K562 (cell line): ENCODE data around the gene ARHGAP31. TPM values are rescaled to one million over a fixed set of nuclear protein-coding genes. Genes with fewer than 3 reads are reported as not detected.

Source experiments
- ATAC-seq: fragments of 200-7000 bp; cut with Tn5 transposase; 3 replicates; pipeline ENCODE4 v1.9.1; 2020; ENCODE audit warnings: moderate library complexity
- BruUV-seq: library from RNA; stranded (reverse); fragments of 400-500 nt; replicated peaks from 2 replicates; lab custom pipeline; 2021; lab: Mats Ljungman, UMichigan
- CTCF ChIA-PET: fragments of 300-600 bp; formaldehyde crosslinking; extraction: SDS; loops from one replicate; lab custom pipeline; 2021; ENCODE audit warnings: low intra/inter-chr PET ratio; lab: Yijun Ruan, JAX
- POLR2A ChIA-PET: fragments of 300-600, 350-650 bp; sonication (Branson Sonifier 250); formaldehyde crosslinking; extraction: SDS; loops from one replicate; lab custom pipeline; 2021; ENCODE audit warnings: antibody characterized with exemption, inconsistent platforms; lab: Yijun Ruan, JAX
- DNase-seq, 4 experiments: peaks; one replicate each; pipeline versions ENCODE4 v3.0.0 to v3.0.0-alpha.2; 2011 to 2018; ENCODE audit warnings: low spot score in 3 of 4, mixed read lengths in 3 of 4; ENCODE audit errors: extremely low read depth in 1 of 4
- FAIRE-seq: peaks from 2 replicates; lab custom pipeline; 2011; peaks lifted over from hg19 to GRCh38; lab: Jason Lieb, UNC
- H2AFZ ChIP-seq: 2 replicates; pipeline ENCODE4 v1.6.0; 2011; ENCODE audit warnings: low read depth, low read length, control low read depth, inconsistent platforms
- H3K27ac ChIP-seq: fragments of 200-600 bp; 3 replicates; pipeline ENCODE4 v1.8.0; 2011; ENCODE audit warnings: low read depth, mild to moderate bottlenecking, control low read depth, inconsistent platforms, low read length, moderate library complexity, mixed read lengths; ENCODE audit errors: extremely low read depth
- H3K27me3 ChIP-seq, 2 experiments: fragments of 300-600 bp in 1 of 2; 2 replicates in 1 of 2; 3 replicates in 1 of 2; pipeline versions ENCODE4 v1.6.0 to v1.8.0; 2011; ENCODE audit warnings: inconsistent platforms in 2 of 2, low read length in 2 of 2, mild to moderate bottlenecking in 1 of 2, mixed read lengths in 1 of 2, moderate library complexity in 1 of 2; ENCODE audit not compliant: control insufficient read depth in 2 of 2, insufficient read depth in 2 of 2
- H3K36me3 ChIP-seq: fragments of 300-600 bp; 3 replicates; pipeline ENCODE4 v1.8.0; 2011; ENCODE audit warnings: mild to moderate bottlenecking, low read length, inconsistent platforms; ENCODE audit not compliant: control insufficient read depth, insufficient read depth
- H3K4me1 ChIP-seq, 2 experiments: fragments of 200-600 bp in 1 of 2; replicated peaks in 1 of 2; 2 replicates in 1 of 2; 3 replicates in 1 of 2; pipeline versions ENCODE4 v1.5.1 to v1.8.0; 2011; ENCODE audit warnings: inconsistent platforms in 2 of 2, low read length in 2 of 2, mild to moderate bottlenecking in 1 of 2, mixed read lengths in 1 of 2, moderate library complexity in 1 of 2; ENCODE audit not compliant: control insufficient read depth in 2 of 2, insufficient read depth in 2 of 2
- H3K4me2 ChIP-seq: 2 replicates; pipeline ENCODE4 v1.6.1; 2011; ENCODE audit warnings: low read length, control low read depth, inconsistent platforms, mixed read lengths; ENCODE audit not compliant: insufficient read depth
- H3K4me3 ChIP-seq: fragments of 200-600 bp; sonication (generic), shearing (Covaris generic); 2 replicates; pipeline ENCODE4 v1.5.1; 2016; ENCODE audit warnings: control low read depth, inconsistent platforms
- H3K79me2 ChIP-seq: fragments of 200-600 bp; 3 replicates; pipeline ENCODE4 v1.8.0; 2011; ENCODE audit warnings: low read length, inconsistent platforms; ENCODE audit not compliant: control insufficient read depth, insufficient read depth
- H3K9ac ChIP-seq, 2 experiments: 2 replicates each; pipeline versions ENCODE4 v1.6.0 to v1.6.1; 2011; ENCODE audit warnings: low read depth in 2 of 2, low read length in 2 of 2, control low read depth in 1 of 2, inconsistent platforms in 1 of 2, mild to moderate bottlenecking in 1 of 2, mixed read lengths in 1 of 2; ENCODE audit not compliant: insufficient read depth in 1 of 2
- H3K9me1 ChIP-seq: one replicate; pipeline ENCODE4 v1.6.0; 2011; ENCODE audit warnings: inconsistent platforms, mild to moderate bottlenecking, low read length, moderate library complexity; ENCODE audit not compliant: control insufficient read depth, insufficient read depth
- H3K9me3 ChIP-seq: replicated peaks from 2 replicates; pipeline ENCODE4 v1.5.1; 2011; ENCODE audit warnings: low read depth, low read length, inconsistent platforms; ENCODE audit not compliant: control insufficient read depth, insufficient read depth
- H4K20me1 ChIP-seq: replicated peaks from 2 replicates; pipeline ENCODE4 v1.6.1; 2011; ENCODE audit warnings: low read length, inconsistent platforms, mixed read lengths; ENCODE audit not compliant: control insufficient read depth, insufficient read depth
- CBFB ChIP-seq: sonication (generic); formaldehyde crosslinking; IDR thresholded peaks from 2 replicates; pipeline ENCODE4 v1.4.0; 2020; ENCODE audit warnings: mild to moderate bottlenecking, missing genetic modification reagents
- HOXB6 ChIP-seq: fragments of 250-450 bp; sonication (Bioruptor Pico); IDR thresholded peaks from 2 replicates; pipeline ENCODE4 v1.5.1; 2022; ENCODE audit warnings: mild to moderate bottlenecking, borderline replicate concordance
- NCOA4 ChIP-seq: fragments of 450-650 bp; IDR thresholded peaks from 2 replicates; pipeline ENCODE4 v1.6.1; 2018; ENCODE audit warnings: mild to moderate bottlenecking; ENCODE audit not compliant: partially characterized antibody
- SIX5 ChIP-seq, 2 experiments: IDR thresholded peaks; 2 replicates each; pipeline ENCODE4 v1.6.1; 2011; ENCODE audit warnings: low read length in 2 of 2, borderline replicate concordance in 1 of 2, low read depth in 1 of 2, mild to moderate bottlenecking in 1 of 2, moderate library complexity in 1 of 2; ENCODE audit not compliant: insufficient read depth in 1 of 2
- WGBS: fragments of 100-300 bp; shearing (Covaris generic); methylation state at CpG from one replicate; pipeline ENCODE4 v1.1.6; 2016; ENCODE audit warnings: low coverage, mixed read lengths; ENCODE audit not compliant: insufficient coverage; ENCODE audit errors: missing lambda C conversion rate; 5-methylcytosine and 5-hydroxymethylcytosine counted together
- in situ Hi-C: fragments of 300-500 bp; cut with MboI; formaldehyde crosslinking; loops from 4 replicates; pipeline ENCODE4 v1.15.0; 2018; ENCODE audit warnings: inconsistent platforms, mixed read lengths
- intact Hi-C: fragments of 100-400 bp; cut with micrococcal nuclease; formaldehyde crosslinking; loops from 2 replicates; pipeline ENCODE4 v1.14.2; 2022
- polyA plus RNA-seq, 8 experiments: library from polyadenylated mRNA; depleted of rRNA in 4 of 8; stranded (reverse) in 5 of 8; unstranded in 3 of 8; fragments of >200 nt; fragmentation: Nextera tagmentation in 2 of 8; fragmentation: Illumina TruSeq in 1 of 8; extraction: Ambion mirVana in 2 of 8; extraction: Trizol in 1 of 8; gene quantifications; 2 replicates each; pipeline versions ENCODE4 v1.2.1 to v1.2.3, GENCODE V29; 2011 to 2014; ENCODE audit warnings: inconsistent platforms in 1 of 8, missing spikeins in 1 of 8
- total RNA-seq, 7 experiments: library from RNA; depleted of rRNA in 6 of 7; stranded (reverse); fragments of >200 nt in 6 of 7; fragmentation: Illumina TruSeq in 2 of 7; extraction: Trizol in 2 of 7; gene quantifications; 2 replicates each; pipeline versions ENCODE4 v1.2.1 to v1.2.3, GENCODE V29; 2011 to 2021; ENCODE audit warnings: low replicate concordance in 1 of 7

ARHGAP31 gene
- total and polyA plus RNA-seq, 9 of the 15 experiments (the other 6 are each of a cell fraction or from before 2014, with no cell fraction given) = under 0.01 to 0.13 (median 0.06) TPM; not detected in 5

DNA sequence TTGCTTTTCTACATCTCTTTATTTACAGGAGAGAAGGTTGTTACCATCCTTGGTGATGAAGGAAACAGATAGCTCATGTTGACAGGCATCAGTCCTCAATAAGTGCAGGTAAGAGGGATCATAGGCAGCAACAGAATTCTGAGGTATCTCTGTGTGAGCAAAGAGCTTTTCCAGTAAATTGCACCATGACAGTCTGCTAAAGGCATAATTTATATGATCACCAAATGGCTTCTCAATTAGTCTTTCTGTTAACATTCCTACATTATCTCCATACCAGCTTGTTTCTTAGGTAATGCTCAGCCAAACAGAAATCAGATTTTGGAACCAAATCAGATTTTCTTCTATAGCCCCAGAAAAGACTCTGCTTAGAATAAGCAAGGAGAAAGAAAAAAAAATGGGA lies 3.6 kb upstream of the ARHGAP31 start:
- DNase-seq = no peak
- Histone ChIP-seq H3K79me2 (no peaks in the 10 kb centered on the region), H3K4me3 (no peak overlapping the region), H3K4me1 (peaks cover 0 to 14% of the 10 kb centered on the region in 2 experiments; a peak in 2 of 5 replicates), H3K9me1 (no peaks in the 10 kb centered on the region), H4K20me1 (no peaks in the 10 kb centered on the region), H3K9me3 (no peaks in the 10 kb centered on the region), H2AFZ (no peak overlapping the region), H3K27ac (no peak overlapping the region), H3K4me2 (no peak overlapping the region), H3K9ac (no peak overlapping the region), H3K27me3 (no peaks in the 10 kb centered on the region; a peak in 1 of 5 replicates), H3K36me3 (no peaks in the 10 kb centered on the region)
- intact Hi-C loops = no loop called here
- no peak for ATAC-seq
- ChIA-PET CTCF (interaction anchor here (0.7 kb wide), 1 partner anchor 228 kb away, joined by 4 read pairs; no protein-coding TSS in a partner anchor), POLR2A (no interaction called here)
- in situ Hi-C loops = no loop called here
- no peak for TF ChIP-seq NCOA4
- BruUV-seq = no TSS peak
- no peak for FAIRE-seq

DNA sequence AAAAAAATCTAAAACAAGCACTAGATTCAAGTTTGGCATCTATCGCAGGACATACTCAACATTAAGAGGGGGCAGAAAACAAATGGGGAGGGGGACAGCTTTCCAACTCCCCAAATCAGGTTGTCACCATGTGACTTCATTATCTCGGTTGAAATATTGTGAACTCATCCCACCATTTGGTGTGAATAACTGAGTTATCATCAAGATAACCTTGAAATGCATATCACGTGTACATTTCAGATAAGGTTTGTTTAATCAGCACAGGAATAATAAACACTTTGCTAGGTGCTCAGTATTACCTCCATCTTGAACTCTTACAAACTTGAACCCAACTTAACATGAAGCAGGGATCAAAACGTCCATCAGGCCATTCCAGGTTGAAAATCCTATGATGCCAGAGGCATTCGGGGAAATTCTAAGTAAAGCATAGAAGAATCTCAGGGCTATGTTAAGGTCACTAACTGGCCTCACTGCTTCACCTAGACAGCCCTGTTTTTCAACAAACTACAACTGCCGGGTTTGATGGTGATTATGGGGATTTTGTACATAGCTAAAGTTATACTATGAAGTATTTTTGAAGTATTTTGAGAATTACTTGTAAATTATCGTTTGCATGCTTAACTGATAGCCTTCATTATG lies 3.0 kb upstream of the ARHGAP31 start:
- Histone ChIP-seq H3K79me2 (no peaks in the 10 kb centered on the region), H3K4me2 (no peak overlapping the region), H2AFZ (no peak overlapping the region), H3K9me3 (no peaks in the 10 kb centered on the region), H3K9me1 (no peaks in the 10 kb centered on the region), H3K27me3 (no peaks in the 10 kb centered on the region; a peak in 1 of 5 replicates), H4K20me1 (no peaks in the 10 kb centered on the region), H3K4me3 (no peak overlapping the region), H3K9ac (no peak overlapping the region), H3K27ac (no peak overlapping the region), H3K36me3 (no peaks in the 10 kb centered on the region), H3K4me1 (peaks cover 0 to 14% of the 10 kb centered on the region in 2 experiments; a peak in 2 of 5 replicates)
- FAIRE-seq (no peak), DNase-seq (no peak), ATAC-seq (no peak)
- POLR2A ChIA-PET = no interaction called here
- CTCF ChIA-PET = interaction anchor here (0.7 kb wide), 1 partner anchor 229 kb away, joined by 4 read pairs; no protein-coding TSS in a partner anchor
- intact Hi-C loops = no loop called here
- 5% methylated on average over 7 of the region's 7 CpGs for WGBS
- BruUV-seq = no TSS peak
- in situ Hi-C loops = no loop called here
- no peak for TF ChIP-seq CBFB (CRISPR knock-in tag)
- TF ChIP-seq HOXB6 (CRISPR knock-in tag) = no peak
- no peak for TF ChIP-seq SIX5 (IDR thresholded peaks at IDR 0.05; ENCODE audit: borderline replicate concordance in 1 of 2, insufficient read depth in 1 of 2, low read depth in 1 of 2, low read length in 2 of 2)
